GM12873 (cell line): ENCODE data around the gene IGF2R.

Source experiments
- CTCF ChIP-seq: IDR thresholded peaks from 2 replicates; pipeline ENCODE4 v1.5.1; 2012; ENCODE audit warnings: low read depth, mild to moderate bottlenecking, moderate library complexity, low read length, control low read depth; ENCODE audit not compliant: insufficient read depth; ENCODE audit errors: missing control alignments

Gene IGF2R

DNA sequence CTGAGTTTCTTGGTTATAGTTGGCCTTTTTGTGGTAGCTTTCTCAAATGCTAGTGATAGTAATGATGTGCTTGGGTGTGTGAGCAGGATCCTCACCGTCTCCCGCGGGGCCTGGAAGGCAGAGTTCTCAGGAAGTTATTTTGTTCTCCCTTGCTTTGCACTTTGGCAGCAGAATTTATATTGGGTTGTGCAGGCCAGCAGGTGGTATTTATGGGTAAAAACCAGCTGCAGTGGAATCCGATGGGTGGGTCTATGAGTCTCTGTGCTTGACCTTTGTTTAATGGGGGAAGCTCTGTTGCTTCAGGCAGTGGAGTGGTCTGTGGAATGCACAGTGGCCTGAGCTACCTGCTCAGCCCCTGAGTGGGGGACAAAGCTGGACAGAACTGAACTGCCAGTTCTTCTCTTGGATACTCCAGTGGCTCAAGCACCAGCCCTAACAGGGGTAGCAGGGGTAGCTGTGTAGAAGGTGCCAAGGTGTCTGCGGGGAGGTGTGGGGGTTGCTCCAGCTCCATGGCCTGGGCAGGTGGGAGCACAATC lies 27.3 kb downstream of the IGF2R start:
- no peak for TF ChIP-seq CTCF

- no peak for TF ChIP-seq CTCF
These were observed 28.0 kb downstream of the IGF2R start for GRCh38 chr6:159996626-159997497.

- TF ChIP-seq CTCF: no peak
These were observed 28.7 kb downstream of the IGF2R start for GRCh38 chr6:159997498-159998101.

- TF ChIP-seq CTCF: no peak
These were observed 29.7 kb downstream of the IGF2R start for GRCh38 chr6:159998538-159998937.

- no peak for TF ChIP-seq CTCF
These were observed 30.4 kb downstream of the IGF2R start for GRCh38 chr6:159999240-159999671.

GRCh38 chr6:160000280-160000704 lies 31.4 kb downstream of the IGF2R start:
- TF ChIP-seq CTCF: no peak

- no peak for TF ChIP-seq CTCF
These were observed 34.0 kb downstream of the IGF2R start for GRCh38 chr6:160002882-160003281.
